ENCODE results near the gene PHTF2.
A peak's percentile ranks its signal among the peaks of the same experiment; 100 is the strongest.

PHTF2 gene

GRCh38 chr7:77877791-77878190, 79.2 kb downstream of the PHTF2 start:
- peak; percentile 5 for DNase-seq (ENCODE audit: low read depth)

DNA sequence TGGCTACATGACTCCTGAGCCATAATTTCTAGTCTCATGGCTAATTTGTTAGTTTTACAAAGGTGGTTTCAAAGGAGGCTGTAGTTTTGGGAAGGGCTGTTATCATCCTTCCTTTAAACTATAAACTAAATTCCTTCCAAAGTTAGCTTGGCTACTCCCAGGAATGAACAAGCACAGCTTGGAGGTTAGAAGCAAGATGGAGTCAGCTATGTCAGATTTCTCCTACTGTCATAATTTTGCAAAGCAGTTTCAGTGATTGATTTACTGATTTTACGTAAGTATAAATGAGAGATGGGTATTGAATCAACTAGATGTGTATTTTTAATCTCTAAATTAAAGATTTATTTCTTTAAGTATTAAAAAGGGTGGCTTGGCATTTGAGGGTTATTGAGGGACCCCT, 79.9 kb downstream of the PHTF2 start:
- no peak for DNase-seq (ENCODE audit: low read depth)

GRCh38 chr7:77879272-77879671, 80.7 kb downstream of the PHTF2 start:
- no peak for DNase-seq (ENCODE audit: low read depth)

GRCh38 chr7:77881871-77882270, 83.3 kb downstream of the PHTF2 start:
- no peak for DNase-seq (ENCODE audit: low read depth)

DNA sequence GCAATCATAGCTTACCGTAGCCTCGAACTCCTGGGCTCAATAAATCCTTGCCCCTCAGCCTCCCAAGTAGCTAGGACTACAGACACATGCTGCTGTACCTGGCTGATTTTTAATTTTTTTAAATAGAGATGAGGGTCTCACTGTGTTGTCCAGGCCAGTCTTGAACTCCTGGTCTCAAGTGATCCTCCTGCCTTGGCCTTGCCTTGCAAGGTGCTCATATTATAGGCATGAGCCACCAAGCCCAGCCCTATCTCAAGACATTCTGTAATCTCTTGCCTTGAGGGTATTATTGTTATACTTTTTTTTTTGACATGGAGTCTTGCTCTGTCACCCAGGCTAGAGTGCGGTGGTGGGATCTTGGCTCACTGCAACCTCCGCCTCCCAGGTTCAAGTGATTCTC, 86.6 kb downstream of the PHTF2 start:
- no peak for DNase-seq (ENCODE audit: low read depth)

GRCh38 chr7:77887567-77887966, 89.0 kb downstream of the PHTF2 start:
- peak; percentile 43 for DNase-seq (ENCODE audit: low read depth)

DNA sequence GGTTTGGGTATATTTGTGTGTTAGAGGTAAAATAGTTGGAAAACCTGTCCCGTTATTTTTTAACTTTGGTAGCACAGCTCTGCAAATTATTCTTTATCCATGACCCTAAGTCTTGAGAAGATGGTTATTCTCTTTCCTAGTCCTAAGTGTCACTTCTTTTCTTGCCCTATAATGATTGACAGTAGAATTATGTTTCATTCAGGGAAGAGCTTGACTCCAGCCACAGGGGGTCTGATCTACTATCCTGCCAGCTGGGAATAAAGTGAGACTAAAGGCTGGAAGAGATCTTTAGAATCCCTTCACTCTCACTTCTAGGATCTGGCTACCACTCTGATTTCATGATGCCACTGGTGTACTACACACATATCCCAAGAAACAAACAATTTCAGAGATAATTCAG, 90.4 kb downstream of the PHTF2 start:
- DNase-seq (ENCODE audit: low read depth), result no peak

DNA sequence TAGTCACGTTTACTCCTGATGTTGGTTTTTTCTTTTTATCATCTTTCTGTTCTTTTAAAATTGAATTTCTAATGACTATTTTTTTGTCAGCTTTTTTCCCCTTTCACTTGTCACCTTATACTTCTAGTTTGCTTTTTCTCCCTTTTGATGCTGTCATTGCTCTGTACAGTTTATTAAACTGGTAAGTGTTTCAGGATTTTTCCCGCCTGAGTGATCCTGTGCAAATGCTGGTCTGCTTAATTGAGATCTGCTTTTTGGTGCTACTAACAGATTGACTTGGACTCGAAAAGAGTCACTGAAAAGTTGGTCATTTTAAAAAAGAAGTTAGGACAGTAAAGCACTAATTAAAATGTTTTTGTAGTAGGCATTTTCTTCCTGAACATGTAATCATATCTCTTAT, 95.2 kb downstream of the PHTF2 start:
- DNase-seq (ENCODE audit: low read depth), result no peak

GRCh38 chr7:77894574-77895091, 96.1 kb downstream of the PHTF2 start:
- no peak for DNase-seq (ENCODE audit: low read depth)

DNA sequence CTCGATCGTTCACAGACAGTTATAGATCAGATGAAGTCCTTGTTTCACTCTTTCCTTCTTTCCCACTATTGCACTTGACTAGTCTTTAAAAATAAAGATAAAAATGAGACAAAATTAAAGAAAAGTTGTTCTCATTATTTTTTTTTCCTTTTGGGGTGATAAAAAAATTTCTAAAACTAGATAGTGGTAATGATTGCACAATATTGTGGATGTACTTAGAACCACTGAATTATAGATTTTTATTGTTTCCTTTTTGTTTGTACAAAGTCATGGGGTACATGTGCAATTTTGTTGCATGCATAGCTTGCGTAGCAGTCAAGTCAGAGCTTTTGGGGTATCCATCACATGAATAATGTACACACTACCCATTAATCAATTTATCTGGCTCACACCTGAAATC, 97.3 kb downstream of the PHTF2 start:
- DNase-seq (ENCODE audit: low read depth), result no peak

- DNase-seq (ENCODE audit: low read depth), result no peak
Measured at GRCh38 chr7:77897004-77897547, 98.5 kb downstream of the PHTF2 start.

GRCh38 chr7:77899516-77899915, 100.9 kb downstream of the PHTF2 start:
- DNase-seq (ENCODE audit: low read depth), result no peak

- no peak for DNase-seq (ENCODE audit: low read depth)
Measured at GRCh38 chr7:77903597-77903996, 105.0 kb downstream of the PHTF2 start.

DNA sequence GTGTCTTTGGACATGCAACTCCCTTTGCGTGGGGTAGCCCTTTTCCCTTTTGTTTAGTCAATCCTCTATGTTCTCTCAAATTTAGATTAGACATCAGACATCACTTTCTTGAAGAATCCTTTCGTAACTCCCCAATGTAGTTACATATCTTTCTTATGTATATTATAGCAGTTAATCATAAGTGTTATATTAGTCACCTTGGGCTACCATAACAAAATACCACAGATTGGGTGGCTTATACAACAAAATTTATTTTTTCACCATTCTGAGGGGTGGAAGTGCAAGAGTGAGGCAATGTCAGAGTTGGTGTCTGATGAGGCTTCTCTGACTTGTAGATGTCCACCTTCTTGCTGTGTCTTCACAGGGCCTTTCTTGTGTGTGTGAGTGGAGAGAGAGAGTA, 105.7 kb downstream of the PHTF2 start:
- no peak for DNase-seq (ENCODE audit: low read depth)

- DNase-seq (ENCODE audit: low read depth), result no peak
Measured at GRCh38 chr7:77907281-77907680, 108.7 kb downstream of the PHTF2 start.

- DNase-seq (ENCODE audit: low read depth), result no peak
Measured at GRCh38 chr7:77908664-77909063, 110.1 kb downstream of the PHTF2 start.

DNA sequence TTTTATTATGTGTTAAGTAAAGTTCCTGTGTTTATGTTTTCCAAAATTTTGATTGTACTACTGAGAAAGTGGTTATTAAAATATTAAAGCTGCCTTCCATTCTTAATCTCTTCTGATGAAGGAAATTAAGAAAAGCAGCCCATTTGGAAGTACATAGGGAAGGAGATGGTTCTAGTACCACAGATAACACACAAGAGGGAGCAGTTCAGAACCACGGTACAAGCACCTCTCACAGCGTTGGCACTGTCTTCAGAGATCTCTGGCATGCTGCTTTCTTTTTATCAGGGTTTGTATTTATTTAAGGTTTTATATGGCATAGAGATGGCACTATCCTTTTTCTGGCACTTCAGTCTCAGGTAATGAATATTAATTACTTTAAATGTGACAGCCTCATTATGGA, 111.6 kb downstream of the PHTF2 start:
- DNase-seq (ENCODE audit: low read depth), result no peak

DNA sequence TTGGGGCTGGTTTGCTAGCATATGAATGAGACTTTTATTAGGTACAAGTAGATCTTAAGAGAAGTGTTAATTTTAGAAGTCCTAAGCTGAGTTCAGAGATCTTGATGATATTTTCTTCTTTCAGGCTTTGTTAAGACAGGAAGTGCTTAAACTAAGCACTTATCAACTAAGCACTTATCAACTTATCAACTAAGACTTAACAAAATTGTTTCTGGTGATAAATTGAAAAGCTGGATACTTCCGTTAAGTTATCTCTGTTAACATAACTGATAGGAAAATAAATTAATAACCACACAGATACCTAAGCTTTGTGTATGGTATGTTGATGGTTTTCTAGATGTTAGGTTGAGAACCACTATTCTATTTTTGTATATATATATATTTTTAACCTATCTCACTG, 113.7 kb downstream of the PHTF2 start:
- DNase-seq (ENCODE audit: low read depth), result no peak

DNA sequence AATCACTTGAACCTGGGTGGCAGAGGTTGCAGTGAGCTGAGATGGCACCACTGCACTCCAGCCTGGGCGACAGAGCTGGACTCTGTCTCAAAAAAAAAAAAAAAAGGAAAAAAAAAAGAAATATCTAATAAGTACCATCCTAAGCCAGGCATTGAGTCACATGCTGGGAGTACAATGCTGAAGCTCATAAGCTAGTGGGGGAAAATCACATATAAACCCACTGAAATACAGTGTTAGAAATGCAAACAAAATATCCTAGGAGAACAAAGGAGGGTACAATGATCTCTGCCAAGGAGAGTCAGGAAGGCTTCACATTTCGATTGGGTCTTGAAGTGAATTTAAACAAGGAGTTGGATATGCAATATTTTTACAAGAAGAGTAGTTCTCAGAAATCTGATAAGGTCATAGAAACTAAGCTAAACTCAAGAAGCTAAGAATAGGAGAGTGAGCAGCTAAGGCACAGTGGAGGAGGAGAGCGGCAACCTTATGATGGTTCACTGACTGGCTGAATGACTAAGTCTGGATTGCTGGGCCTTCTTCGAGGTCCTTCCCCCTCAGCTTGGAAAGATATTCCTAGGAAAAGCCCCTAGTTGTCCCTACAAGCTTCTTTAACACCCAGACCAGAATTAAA, 115.5 kb downstream of the PHTF2 start:
- DNase-seq (ENCODE audit: low read depth), result no peak

DNA sequence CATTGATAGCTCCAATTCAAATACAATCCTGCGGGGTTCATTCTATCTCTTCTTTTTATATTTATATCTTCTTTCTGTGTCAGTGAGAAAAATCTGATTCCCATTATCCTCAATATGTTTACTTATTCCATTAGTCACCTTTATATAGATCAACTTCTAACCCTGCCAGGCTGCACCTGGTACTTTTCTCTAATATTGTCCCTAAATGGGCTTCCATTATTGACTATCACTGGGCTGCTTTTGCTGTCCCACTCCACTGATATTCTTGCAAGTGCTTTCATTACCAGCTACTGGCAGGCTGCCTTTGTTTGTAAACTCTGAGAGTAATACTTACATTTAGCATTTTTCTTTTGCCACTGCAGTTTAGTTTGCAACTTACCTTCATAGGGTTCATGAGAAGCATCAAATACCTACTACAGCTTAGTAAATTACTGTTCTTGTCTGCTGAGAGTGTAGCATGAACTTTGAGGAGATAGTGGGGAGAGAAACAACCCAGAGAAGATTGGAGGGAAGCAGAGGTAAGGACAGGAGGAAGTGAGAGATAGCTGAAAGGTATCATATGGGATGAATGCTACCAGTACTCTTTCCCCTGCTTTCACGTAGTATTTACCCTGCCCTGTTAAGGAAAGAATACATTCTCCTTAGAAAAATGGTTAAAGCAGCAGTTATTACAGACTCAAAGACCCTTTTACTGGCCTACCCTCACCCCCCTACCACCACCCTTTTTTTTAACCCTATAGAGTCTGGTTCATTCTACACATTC, 119.1 kb downstream of the PHTF2 start:
- DNase-seq (ENCODE audit: low read depth), result no peak

DNA sequence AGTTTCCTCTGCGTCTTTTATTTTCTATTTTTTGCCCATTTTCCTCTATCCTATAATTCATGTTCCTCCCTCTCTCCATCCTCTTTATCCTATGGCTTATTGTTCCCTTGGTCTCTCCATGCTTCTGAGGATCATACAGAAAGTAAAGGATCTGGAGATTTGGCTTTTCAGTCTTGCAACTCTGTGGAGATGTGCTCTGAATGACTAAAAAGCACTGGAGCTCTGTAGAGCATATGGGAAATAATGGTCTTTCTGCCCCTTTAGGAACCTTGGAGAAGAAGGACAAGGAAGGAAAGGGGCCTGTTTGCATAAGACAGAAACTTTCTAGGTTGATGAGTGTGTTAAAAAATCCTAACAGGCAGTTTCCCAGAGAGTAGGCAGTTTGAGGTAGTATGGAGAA, 120.1 kb downstream of the PHTF2 start:
- DNase-seq (ENCODE audit: low read depth), result no peak

- no peak for DNase-seq (ENCODE audit: low read depth)
Measured at GRCh38 chr7:77923419-77923818, 124.8 kb downstream of the PHTF2 start.

DNA sequence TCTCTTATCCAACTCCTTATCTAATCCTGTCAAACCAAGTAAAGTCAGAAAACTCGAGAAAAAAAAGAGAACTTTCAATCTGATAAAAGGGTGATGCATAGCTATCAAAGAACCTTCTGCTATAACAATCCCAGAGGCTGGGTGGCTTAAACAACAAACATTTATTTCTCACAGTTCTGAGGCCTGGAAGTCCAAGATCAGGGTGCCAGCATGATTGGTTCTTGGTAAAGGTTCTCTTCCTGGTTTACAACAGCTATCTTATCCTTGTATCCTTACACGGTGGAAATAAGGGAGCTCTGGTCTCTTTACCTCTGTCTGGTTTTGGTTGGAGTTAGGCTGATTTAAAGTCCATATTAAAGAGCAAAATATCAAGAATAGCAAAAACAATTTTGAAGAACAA, 131.9 kb downstream of the PHTF2 start:
- no peak for DNase-seq (ENCODE audit: low read depth)

Data from fibroblast of the conjunctiva (primary cell).